GM19023 (cell line): ENCODE results near the gene VRK2.

Source experiments
- ATAC-seq: cut with Tn5 transposase; IDR thresholded peaks from one replicate; pipeline ENCODE4 v1.9.1; 2021; ENCODE audit warnings: mild to moderate bottlenecking, moderate library complexity; ENCODE audit not compliant: unreplicated experiment

Gene VRK2

DNA sequence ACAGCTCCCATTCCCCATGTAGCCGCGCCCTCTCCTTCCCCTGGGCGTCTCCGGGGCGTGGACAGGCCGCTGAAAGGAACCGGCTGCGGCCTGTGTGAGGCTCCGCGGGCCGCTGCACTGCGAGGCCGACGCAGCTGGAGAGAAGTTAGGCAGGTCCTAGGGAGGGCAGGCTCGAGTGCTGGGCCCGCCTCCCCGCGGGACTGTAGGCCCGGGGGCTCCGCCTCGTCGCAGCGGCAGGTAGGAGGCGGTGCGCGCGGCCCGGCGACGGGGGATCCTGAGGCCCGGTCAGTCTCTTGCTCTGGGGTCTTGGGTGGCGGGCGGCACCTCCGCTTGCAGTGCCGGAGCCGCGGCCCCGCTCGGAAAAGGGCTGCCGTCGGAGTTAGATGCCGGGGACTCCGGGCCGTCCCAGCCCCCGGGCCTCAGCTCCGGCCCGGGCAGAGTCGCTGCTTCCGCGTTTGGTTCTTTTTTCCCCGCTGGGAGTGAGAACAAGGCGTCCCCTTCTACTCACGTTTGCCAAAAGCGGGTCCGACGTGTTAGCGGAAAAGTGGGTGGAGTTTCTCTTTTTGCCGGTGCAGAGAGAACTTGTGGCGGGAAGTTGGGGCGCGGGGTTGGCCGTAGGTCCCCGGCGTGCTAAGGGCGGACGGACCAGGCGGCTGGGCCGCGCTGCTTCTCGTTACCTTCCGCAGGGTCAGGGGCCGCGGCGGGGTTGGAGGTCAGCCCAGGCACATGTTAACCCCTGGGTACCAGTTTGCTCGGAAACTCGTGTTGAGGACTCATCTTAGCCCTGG, at the start of gene VRK2:
Gene VRK2 (plus strand): TSS at position 222 of the 788 bp plus-strand sequence. CDS start 2,026 bp downstream, outside the sequence.
- peak; percentile 90 for ATAC-seq

DNA sequence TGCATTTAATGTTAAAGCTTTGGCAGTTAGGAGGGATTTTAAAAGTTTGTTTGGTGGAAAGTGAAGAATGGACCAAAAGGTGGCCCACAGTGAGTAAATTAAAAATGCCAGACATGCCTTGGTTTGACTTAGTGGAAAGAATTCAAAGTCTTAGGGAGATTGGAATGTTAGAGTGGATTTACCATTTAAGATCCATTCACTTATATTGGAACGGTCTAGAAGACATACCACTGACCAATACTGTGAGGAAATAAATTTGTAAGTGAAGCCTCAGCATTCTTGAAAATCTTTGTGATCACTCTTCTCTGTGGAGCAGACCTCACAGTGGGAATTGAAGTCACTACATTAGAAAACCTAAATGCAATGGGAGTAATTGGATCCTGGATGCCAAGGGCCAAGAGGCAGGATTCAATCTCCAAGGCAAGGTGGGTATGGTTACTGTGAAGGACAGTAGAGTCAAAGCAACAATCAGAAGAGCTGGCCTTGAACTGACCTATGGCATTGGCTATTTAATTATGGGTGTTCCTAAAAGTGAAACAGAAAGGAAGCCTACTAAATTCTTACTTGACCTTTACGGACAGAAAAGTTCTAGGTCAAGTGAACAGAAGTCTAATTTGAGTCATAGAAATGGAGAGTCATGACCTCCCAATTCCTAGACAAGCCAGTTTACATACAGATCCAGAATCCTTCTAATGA, 40.2 kb upstream of the VRK2 start:
- ATAC-seq = peak; percentile 86

DNA sequence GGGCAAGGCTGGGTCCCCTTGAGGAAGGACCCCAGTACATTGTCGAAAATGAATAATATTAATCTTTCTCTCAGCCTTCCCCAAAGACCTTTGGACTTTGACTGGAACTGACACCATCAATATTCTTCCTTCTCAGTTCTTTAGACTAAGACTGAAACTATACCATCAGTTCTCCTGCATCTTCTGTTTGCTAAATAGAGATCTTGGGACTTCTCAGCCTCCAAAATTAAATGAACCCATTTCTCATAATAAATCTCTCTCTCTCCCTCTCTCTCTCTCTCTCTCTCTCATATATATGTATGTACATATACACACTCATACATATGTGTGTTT, 39.7 kb upstream of the VRK2 start:
- ATAC-seq = peak; percentile 41

DNA sequence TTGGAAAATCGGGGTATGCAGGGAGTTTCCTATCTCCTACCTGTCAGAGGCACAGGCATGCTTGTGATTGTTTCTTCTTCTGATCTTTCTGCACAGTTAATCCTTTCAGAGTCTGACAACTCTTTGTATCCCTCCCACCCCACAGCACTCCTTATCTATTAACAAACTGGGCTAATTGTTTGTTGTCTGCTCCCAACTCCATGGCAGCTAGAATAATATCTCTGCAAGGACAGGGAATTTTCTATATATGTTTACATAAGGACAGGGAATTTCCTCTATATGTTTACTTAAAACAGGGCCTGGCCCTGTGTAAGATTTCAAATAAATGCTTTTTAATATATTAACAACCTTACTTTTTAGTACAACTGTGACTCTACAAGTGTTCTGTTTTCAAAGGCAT, 36.0 kb upstream of the VRK2 start:
- no peak for ATAC-seq

DNA sequence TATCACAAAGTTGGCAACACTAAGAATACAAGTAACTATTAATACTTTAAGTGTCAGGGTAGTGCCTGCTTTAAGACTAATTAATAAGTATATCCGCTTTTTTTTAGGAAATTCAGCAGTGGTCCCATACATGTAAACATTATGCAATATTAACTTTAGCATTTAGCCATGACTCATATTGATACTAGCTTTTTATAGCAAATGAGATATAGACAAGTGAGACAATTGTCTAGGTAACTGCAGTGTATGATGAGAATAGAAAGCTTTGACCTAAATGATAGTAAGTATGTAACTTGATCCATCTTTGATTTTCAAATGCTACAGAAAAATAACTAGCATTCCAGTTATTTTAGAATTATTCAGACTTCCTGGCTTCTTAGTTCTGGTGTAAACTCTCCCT, 27.4 kb upstream of the VRK2 start:
- no peak for ATAC-seq

DNA sequence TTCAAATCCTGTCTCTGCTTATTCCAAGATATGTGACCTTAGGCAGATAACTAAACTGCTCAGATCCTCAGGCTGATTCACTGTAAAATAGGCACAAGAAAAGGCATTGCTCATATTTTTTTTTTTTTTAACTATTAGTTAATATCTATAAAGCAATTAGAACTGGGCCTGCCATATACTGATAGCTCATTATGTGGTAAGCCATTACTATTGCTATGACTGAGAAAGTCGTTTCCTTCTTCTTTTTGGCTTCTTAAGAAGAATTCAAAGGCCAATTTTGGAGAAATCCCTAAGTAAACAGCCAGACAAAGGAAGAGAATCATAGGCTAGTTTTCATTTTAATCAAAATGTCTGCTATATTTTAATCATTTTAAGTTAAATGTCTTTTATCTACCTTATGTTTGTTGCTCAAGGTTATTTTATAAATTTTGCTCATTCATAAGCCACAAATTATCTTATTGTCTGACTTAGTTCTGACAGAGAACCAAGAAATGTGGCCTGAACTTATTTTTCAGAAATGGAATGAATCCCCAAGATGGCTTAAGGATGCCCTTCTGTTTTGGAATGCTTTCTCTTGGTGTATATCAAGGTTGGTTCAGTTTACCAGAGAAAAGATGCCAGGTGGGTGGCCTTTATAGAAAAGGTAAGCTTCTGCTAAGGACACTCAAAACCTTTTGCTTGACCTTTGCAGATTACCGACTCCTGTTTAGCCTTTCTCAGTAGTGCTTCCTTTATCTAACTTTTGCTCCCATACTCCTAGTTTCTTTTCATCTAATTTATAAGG, 21.3 kb upstream of the VRK2 start:
- no peak for ATAC-seq

DNA sequence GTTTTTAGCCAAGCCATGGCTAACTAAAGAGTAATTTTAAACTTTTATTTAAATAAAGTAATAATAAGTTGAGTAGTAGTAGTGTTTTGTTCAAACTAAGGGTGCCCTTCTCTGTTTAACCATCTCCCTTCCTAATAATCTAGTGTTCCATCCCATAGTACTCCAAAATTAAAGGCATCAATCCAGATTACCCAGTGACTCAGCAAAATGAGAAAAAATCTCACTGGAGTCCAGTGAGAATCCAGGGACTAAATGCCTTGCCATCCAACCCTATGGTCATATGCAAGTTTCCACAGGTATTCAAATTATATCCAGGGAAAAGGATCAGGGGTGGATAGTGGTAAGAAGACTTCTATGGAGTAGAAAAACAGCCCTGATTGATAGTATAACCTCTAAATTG, 19.6 kb upstream of the VRK2 start:
- ATAC-seq = no peak

DNA sequence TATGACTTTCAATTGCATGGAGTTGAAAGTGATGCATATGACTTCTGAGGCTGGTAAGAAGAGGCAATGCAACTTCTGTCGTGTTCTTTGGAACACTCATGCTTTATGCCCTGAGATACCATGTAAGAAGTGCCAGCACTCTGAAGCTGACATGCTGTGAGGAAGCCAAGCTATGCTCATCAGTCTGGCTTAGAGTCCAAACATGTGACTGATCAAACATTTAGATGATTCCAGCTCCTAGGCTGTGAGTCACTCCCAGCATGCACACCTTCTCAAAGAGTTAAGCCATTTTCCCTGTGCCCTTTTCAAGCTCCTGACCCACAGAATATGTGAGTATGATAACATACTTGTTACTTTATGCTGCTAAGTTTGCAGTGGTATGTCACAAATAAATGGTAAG, 15.8 kb upstream of the VRK2 start:
- ATAC-seq = no peak

DNA sequence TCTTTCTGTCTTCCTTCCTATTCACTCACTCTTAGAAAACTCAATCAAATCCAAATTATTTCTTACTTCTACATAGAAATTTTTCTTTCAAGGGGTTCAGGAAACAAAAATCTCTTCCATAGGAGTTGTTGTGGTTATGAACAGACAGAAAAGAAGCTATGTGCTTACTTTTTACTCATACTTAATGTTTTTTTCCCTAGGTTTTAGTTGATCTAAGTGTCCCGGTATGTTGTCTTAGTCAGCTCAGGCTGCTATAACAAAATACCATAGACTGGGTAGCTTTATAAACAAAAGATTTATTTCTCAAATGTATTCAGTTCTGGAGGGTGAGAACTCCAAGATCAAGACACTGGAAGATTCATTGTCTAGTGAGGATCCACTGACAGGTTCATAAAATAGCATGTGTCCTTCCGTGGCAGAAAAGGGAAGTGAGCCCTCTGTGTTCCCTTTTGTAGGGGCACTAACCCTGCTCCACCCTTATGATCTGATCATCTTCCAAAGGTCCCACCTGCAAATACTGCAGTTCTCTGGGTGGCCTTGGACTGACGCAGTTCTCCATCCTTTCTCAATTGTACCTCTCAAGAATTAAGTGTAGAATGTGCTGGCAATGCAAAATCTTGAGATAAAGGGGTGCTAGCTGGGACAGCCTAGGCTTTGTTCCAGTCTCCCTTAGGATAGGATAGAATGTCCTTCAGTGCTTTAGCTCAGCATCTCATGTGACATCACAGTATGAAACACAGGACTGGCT, 14.4 kb upstream of the VRK2 start:
- ATAC-seq = peak; percentile 67

DNA sequence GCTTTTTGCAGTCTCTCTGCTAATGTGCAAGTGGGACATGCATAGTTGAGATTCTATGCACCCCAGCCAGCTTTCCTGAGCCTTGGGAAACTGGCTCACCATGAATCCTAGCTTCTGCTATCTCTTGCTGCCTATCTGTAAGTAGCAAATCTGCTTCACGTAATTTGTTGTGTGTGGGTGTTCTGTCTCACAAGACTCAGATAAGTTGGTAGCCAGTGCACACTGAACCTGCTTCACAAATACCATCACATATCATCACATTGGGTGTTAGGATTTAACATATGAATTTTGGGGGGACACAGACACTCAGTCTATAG, 13.9 kb upstream of the VRK2 start:
- no peak for ATAC-seq

DNA sequence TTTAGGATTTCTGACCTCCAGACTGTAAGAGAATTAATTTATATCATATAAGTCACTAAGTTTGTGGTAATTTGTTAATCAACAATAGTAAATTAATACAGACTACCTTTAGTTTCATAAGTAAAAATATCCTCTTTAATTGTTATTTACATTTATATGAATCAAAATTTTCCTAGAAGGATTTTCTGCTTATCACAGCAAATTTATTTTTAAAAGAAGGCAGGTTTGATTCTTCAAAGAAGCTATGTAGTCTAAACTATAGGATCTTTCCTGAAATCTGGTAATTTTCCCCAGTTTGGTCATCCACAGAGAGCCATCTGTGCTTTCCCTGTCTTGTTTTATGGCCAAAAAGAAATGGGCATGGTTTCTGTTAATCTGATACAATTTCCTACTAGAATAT, 13.1 kb upstream of the VRK2 start:
- no peak for ATAC-seq

DNA sequence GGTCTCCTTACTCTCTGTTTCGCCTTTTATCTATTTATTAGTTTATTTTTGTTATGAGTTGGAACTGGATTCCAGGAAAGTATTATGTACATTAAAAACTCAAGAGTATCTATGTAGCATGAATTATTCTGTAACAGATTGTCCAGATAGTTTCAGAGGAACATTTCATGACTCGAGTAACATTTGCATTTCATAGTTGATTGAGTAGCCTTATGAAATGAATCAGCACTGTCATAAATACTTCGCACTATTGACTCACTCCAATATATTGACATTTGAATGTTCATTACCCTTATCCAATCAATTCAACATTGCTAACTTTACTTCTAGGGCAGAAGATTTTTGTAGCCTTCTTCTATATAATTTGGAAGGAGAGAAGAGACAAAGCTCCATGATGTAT, 11.3 kb upstream of the VRK2 start:
- ATAC-seq = peak; percentile 42

DNA sequence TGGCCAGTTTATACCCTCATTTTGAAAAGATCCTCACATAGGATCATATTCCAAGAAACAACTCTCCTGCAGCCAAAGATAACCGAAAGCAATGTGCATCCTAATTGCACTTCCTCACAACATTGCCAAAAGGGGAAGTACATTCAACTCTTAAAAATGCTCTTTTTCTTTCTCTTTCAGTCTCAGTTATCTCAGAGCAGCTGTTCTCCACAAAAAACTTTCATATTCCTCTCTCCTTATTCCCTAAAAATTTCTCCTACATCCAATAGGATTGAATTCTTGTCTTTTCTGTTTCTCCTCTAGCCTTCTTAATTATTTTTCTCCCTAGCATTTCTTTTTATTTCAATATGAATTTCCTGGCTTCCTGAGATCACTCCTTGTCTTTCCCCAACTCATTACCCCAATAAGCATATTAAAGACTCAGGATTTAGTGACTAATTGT, 7.4 kb upstream of the VRK2 start:
- peak; percentile 77 for ATAC-seq

DNA sequence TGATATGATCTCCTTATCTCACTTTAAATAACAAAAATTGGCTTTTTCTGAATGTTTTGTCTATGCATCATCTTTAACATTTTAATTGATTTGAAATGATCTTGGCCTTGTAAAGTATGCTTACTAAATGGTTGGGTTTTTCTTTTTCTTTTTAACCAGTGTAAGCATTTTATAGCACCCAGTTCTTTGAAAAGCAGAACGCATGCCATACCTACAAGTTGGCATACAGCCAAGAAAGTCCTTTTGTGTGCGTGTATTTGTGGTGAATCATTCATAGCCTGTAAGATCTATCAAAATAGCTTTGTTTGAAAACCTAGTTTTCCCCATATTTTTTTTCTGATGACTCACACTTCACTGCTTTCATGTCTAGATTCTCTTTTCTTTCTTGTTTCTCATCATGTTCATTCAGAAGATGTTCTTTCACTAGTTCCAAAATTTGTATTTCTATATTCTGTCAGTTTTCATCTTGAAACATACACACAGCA, 4.1 kb upstream of the VRK2 start:
- ATAC-seq = no peak

DNA sequence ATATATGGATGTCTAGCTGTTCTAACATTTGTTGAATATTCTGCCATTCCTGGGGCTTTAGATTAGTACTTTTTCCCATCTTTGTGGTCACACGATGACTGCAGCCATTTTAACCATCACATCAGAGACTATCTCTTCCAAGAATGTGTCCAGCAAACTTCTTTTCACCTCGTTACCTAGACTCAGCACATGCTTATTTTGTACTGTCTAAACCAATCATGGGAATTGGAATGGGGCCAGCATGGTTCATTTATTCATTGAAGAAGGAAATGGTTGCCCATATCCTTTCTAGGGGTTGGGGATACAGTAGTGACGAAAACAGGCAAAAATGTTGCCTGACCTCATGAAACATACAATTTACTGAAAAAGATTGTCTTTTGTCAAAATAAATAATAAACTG, 2.5 kb upstream of the VRK2 start:
- no peak for ATAC-seq

DNA sequence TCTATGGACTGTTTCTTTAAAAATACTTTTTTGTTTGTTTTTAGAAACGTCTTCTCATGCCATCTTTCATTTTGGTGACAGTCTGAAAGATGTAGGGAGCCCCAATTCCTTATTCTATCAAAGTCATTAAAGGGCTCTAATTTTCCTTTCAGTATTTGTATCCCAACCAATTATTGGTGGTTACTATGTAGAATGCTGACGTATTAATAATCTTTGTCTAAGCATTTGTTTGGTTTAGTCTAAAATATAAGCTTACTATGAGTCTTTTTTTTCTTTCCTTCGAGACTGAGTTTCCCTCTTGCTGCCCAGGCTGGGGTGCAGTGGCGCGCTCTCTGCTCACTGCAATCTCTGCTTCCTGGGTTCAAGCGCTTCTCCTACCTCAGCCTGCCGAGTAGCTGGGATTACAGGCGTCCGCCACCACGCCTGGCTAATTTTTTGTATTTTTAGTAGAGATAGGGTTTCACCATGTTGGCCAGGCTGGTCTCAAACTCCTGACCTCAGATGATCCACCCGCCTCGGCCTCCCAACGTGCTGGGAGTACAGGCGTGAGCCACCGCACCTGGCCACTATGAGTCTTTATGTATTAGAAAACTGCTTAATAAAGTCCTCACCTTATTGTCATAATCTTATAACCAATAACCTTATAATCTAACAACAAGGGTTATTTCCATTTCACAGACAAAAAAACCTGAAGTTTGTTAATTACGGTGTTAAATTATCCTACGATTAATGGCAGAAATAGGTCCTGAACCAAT, 849 bp upstream of the VRK2 start:
- no peak for ATAC-seq

DNA sequence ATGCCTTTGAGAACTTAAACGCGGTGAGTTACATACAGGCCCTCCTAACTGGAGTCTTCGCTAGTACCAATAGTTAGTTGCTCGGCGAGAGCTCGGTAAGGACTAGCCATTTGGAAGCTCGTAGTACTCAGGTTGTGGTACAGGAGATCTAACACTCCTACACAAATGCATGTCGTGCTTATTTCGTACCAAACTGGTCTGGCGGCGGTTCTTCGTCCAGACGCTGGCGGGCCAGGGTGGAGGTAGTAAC, 346 bp upstream of the VRK2 start:
- ATAC-seq = no peak

DNA sequence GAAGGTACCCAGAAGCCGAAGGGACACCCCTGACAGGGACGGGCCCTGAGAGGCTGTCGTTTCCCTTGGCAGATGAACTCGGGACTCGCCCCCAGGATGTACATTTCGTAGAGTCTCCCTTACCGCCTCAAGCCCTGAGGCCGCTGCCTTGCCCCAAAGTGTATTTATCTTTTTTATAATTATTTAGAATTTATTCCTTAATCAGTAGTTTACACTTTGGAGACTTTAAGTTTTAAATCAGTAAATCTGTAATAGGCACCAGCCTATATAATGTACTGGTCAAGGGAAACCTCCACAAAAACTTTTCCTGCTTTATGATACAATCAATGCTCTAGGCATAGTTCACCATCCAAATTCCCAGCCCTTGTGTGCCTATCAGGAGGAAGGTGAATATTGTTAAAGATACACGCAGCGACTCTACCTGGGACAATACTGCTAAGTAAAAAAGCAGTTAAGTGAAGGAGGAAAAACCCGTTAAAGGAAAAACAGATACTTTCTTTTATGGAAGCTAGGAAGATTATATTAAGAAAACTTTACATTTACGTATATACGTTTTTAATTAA, 848 bp downstream of the VRK2 start:
- ATAC-seq = peak; percentile 33

DNA sequence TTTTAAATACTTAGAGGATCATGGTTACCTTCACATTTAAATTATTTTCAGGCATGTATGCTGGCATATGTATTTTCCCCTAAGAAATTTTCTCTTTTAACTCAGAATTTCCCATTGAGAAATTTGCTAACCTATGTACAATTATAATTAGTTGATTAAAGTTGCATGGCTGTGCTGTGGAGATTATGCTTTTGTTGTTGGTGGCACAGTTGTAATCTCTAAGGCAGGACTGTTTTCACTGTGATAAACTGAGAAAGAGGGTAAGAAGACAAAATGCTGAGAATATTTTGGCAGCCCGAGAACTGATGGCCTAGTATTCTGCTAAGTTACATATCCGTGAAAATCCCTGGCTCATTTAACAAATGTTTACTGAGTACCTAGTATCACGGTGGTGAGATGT, 1.4 kb downstream of the VRK2 start:
- ATAC-seq = no peak

DNA sequence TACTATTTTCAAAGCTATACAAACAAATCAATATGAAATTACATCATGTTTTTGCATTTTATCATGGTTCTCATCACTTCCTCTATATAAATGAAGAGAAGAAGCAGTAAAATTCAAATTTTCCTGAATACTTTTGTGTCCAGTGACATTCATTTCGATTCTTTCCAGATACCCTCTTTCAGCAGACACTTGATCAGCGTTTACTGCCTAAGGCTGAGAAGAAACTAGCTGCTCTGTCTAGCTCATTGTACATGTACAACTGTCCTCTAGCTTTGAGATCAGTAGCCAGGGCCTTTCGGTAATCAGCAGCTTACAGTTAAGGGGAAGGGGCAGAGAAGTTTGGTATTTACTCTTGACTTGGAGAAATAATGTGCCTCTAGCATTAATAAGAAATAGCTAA, 4.8 kb downstream of the VRK2 start:
- no peak for ATAC-seq
